NCI-H1930 (cell line): ENCODE results near the gene MAPKAPK5.
"Not testable (repeated sequence)": the region's sequence is repeated elsewhere in the genome, so short reads cannot be mapped to it uniquely, and the experiment has no call there.

Experiments
- DNase-seq, 2 experiments: peaks; one replicate each; lab custom pipeline; 2025; lab: John Stamatoyannopoulos, UW

The MAPKAPK5 gene

DNA sequence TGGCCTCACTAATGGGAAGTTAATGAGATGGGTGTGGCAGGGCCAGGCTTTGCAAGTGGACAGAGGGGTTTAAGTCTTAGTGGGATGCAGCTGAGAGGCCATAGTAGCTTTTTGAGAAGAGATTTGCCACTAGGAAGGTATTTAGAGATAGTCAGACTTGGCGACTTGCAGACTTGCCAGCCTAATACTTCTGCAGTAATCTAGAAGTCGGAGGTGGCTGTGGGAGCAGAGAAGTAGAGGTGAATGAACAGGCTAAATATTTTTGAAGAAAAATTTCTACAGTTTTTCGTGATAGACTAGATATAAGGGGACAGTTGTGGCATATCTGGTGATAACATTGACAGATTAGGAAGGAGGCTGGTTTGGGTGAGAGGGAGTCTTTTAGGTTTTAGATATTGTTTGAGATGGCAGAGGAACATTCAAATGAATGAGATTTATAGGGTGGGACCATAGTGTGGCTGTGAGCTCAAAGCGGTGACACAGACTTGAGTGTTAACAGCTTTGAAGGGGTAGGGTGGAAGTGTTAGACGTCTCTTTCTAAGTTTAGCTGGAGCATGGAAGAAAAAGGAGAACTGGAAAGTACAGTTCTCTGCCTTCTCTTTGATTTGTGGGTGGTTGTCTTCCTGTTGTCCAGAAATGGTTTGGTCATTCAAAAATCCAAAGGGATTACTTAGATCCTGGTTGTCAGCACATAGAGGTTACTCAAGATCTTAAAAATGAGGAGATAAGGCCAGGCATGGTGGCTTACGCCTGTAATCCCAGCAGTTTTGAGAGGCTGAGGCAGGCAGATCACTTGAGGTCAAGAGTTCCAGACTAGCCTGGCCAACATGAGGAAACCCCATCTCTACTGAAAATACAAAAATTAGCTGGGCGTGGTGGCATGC is 44.9 kb downstream of the MAPKAPK5 start:
- no peak for DNase-seq

DNA sequence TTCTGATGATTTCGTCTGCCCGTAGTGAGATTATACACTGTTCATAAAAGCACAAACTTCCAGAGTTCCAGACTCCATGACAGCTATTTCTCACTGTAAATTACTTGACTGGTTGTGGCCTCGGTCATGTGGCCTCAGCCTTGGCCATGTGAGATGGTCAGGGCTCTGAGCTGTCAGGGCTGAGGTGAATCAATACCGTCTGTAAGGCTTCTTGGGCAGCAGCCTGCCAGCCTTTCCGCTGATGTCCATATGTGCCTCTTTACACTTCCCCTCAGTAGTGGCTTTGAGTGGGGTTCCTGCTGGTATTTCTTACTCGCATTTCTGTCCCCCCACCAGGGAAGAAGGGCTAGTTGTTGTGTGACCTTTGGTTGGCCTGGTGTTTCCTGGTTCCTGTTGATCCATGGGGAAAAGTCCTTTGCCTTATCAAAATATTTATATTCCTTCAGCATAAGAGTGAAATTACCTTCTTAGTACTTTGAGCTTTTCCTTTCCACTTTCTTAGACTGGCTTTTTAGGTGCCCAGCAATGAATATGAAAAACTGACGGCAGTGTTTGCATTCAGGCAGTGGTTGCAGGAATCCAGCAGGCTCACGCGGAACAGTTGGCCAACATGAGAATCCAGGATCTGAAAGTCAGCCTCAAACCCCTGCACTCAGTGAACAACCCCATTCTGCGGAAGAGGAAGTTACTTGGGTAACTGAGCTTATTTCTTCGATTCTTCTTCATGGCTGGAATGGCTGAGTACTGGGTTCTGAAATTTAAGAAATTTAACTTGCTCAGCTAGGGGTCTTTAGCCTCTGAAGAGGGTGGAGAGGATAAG is 46.1 kb downstream of the MAPKAPK5 start:
- DNase-seq = no peak

DNA sequence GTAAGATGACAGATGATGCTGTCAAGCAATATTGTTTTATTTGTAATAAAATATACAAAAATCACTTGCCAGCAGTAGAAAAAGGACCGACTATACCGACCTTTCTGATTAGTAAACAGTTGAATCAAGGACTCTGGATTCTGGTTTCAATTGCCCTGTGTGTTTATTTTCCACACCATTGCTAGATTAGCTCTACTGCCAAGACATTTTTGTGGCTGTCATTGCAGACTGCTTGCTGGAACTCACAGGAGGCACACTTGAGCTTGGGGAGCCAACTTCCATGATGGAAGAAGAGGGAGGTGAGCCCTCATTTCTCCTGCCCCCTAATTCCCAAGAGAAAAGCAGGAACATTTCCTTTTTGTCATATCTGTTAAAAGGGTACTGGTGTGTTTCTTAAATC is 51.3 kb downstream of the MAPKAPK5 start:
- no peak for DNase-seq

DNA sequence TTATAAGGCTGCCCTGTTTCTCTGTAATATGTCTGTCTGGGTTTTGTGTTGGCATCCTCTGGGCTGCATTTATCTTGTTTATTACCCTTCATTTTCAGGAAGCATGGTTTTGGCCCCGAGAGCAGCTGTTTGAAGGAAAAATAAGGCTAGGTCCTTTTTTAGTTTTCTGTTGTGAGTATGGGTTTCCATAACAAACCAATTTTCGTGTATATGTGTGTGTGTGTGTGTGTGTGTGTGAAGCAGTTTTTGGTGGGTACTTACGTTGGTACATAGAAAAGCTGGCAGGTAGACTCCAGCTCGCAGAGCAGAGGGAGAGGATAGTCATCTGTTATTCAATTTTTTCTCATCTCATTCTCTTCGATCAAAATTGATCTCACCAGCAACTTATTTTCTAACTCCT is 52.5 kb downstream of the MAPKAPK5 start:
- no peak for DNase-seq

DNA sequence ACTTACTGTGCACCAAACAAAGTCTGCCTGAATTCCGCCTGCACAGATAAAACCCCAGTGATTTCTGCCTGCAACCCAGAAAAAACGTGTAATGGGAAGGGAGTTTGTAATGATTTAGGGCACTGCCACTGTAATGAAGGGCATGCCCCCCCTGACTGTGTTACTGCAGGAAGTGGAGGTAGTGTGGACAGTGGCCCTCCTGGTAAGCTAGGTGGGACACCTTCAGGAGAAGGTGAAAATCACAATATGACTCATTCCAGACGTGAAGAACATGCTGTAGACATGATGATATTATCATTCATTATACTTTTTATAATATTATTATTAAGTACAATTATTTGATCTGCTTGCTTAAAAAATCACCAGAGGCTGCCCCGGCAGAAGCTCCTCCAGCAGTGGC is 59.2 kb downstream of the MAPKAPK5 start:
- no peak for DNase-seq

DNA sequence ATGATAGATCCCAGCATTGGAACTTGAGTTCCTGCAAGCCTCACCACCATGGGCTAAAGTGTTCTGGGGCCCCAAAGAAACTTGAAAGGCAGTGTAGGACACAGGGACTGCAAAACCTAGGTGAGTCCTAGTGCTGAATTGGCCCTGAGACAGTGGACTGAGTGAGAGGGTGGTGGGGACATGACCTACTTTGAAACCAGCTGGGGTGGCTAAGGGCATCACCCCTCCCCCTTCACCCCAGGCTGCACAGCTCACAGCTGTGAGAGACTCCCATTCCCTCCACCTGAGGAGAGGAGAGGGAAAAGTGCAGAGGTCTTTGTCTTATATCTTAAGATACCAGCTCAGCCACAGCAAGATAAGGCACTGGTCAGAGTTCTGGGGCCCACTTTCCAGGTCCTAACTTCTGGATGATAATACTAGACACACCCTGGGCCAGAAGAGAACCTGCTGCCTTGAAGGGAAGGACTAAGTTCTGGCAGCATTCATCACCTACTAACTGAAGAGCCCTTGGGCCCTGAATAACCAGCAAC is 62.5 kb downstream of the MAPKAPK5 start:
- DNase-seq = no peak

DNA sequence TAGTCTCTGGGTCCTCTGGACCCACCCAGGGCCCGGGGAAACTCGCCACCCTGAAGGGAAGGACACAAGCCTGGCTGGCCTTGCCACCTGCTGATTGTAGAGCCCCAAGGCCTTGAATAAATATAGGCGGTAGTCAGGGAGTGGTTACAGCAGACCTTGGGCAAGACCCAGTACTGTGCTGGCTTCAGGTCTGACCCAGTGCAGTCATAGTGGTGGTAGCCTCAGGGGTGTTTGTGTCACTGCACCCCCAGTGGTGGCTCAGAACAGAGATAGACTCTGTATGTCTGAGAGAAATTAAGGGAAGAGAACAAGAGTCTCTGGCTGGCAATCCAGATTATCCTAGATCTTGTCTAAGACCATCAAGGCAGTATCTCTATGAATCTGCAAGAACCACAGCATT is 63.5 kb downstream of the MAPKAPK5 start:
- DNase-seq = no peak

DNA sequence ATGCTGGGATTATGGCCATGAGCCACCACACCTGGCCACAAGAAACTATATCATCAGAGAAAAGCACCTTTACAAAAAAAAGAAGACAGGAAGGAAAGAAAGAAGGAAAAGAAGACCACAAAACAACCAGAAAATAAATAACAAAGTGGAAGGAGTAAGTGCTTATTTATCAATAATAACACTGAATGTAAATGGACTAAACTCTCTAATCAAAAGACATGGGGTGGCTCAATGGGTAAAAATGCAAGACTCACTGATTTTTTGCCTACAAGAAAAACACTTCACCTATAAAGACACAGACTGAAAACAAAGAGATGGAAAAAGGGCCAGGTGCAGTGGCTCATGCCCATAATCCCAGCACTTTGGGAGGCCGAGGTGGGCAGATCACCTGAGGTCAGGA is 65.7 kb downstream of the MAPKAPK5 start:
- no peak for DNase-seq

DNA sequence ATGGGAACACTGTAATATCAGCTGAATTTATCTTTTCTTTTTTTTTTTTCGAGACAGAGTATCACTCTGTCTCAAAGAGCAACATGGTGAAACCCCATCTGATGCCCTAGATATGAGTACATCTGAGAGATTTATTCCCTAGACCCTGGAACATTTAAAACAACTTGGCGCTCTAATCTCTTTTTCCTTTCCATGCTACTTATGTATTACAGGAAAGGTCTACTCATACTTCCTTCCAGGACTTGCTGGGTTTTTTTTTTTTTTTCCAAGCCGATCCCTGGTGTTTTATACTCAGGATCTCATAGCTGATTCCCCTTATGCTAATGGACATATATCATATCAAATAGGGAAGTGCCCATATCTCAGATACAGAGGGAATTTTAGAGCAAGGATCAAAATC is 83.1 kb downstream of the MAPKAPK5 start:
- no peak for DNase-seq

DNA sequence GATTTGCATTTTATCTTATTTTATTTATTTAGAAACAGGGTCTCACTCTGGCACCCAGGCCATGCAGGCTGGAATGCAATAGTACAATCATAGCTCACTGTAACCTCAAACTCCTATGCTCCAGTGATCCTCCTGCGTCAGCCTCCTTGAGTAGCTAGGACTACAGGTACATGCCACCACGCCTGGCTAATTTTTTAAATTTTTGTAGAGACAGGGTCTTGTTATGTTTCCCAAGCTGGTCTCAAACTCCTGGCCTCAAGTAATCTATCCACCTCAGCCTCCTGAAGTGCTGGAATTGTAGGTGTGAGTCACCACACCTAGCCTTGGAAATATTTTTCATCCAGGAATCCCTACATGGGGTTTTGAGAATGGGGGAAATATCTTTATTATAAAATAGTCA is 84.6 kb downstream of the MAPKAPK5 start:
- no peak for DNase-seq

DNA sequence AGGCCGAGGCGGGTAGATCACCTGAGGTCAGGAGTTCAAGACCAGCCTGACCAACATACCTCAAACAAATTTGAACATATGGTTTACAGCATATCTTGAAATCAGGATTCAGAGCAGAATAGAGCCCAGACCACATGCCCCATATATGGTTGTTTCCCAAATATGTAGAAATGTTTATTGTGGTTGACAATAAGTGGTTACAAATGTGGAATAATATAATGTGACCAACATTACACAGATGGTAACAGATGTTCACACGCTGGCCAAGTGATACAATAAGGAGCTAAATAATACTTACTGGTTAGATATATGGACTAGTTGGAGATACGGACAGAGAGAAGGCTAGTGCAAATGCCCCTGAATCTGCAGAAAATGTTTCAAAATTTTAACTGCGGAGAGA is 85.3 kb downstream of the MAPKAPK5 start:
- DNase-seq = no peak

DNA sequence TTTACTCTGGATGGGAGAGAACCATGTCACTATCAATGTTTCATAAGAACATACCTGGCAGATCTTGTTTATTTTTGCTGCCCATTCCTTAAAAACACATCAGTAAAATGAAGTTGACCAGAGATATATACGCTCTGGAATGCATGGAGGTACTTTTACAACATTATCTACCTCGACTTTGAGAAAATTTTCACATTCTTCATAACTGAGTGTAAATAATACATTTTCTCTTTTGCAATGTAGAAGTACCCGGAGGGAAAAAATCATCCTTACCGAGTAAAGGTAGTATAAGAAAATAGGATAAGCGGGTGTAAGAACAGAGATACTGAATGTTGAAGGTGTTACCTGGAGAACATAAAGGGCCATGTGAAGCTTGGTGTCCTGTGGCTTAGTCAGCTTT is 90.2 kb downstream of the MAPKAPK5 start:
- DNase-seq = no peak

DNA sequence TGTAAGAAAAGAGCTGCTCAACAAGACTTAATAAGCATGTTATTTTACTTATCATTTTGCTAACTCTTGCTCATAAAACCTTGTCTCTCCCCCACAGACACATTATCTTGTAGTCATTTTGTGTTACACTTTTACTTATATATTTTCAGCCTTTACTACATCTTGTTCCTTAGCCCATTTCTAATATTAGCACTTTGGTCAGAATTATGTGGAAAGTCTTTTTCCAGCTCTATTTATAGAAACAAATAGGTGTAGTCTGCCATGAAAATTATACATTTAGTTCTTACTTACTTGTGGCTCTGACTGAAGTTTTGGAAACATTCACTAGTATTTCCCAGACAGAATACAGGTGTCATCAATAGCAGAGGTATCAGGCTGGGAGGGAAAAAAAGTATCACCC is 94.8 kb downstream of the MAPKAPK5 start:
- DNase-seq = no peak

DNA sequence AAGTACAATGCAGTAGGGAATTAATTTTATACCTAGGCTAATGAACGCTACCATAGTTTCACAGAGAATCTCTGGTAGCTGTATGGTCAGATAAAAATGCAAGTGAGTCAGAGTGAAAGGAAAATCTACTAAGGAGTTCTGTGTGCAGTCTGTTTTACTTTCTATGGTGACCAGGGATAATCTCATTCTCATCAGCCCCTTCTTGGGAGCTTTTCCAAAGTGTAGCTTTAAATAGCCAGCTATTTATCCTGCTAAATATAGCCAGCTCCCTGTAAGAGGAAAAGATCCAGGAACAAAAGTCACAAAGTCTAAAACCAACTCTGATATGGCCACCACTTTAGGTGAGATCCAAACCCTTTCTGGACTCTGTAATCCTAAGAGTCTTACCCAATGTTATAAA is 95.4 kb downstream of the MAPKAPK5 start:
- DNase-seq = no peak

DNA sequence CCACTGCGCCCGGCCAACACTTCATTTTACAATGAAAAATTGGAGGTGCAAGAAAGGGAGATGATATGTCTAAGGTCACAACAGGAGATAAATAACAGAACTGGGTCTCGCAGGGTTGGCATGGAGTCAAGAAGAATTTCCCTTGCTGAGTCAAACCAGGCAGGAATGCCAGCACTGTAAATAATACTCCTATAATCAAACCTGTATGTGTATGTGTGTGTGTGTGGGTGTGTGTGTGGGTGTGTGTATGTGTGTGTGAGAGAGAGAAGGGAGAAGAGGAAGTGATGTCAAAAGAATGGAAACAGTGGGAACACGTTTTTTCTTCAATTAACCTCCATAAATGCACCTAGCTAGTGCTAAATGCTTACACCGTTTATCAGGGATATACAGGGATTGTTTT is 100.5 kb downstream of the MAPKAPK5 start:
- no peak for DNase-seq

DNA sequence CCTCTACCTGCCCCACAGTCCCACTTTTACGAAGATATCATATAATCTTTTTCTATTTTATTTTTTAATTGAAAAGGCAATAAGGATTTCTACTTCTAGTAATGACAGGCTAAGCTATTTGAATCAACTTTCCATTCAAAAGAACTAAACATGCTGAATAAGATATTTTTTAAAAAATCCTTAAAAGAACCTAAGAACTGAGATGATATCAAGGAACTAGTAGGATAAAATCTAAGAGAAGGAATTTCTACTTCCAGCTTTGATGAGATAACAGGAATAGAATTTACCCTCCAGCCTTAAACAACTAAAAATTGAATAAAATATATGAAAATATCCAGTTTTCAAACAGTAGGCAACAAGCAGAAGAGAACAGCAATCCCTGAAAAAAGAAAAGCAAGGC is 101.9 kb downstream of the MAPKAPK5 start:
- DNase-seq = no peak

DNA sequence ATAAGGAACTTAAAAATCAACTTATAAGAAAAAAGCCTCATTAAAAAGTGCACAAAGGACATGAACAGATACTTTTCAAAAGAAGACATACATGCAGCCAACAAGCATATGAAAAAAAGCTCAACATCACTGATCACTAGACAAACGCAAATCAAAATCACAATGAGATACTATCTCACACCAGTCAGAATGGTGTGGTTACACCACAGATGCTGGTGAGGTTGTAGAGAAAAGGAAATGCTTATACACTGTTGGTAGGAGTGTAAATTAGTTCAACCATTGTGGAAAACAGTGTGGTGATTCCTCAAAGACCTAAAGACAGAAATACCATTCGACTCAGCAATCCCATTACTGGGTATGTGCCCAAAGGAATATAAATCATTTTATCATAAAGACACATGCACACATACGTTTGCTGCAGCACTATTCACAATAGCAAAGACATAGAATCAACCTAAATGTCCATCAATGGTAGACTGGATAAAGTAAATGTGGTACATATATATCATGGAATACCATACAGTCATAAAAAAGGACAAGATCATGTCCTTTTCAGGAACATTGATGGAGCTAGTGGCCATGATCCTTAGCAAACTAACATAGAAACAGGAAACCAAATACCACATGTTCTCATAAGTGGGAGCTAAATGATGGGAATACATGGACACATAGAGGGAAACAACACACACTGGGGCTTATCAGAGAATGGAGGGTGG is 109.1 kb downstream of the MAPKAPK5 start:
- not testable (repeated sequence) for DNase-seq
